Measurements from ENCODE around the gene CBFA2T3.
"Not testable (repeated sequence)": the region's sequence is repeated elsewhere in the genome, so short reads cannot be mapped to it uniquely, and the experiment has no call there.

The CBFA2T3 gene

GRCh38 chr16:88919936-88920335 lies 57.1 kb downstream of the CBFA2T3 start:
- Histone ChIP-seq H3K27ac (ENCODE audit: low read length) (no peak overlapping the region), H3K9me3 (ENCODE audit: control insufficient read depth, insufficient read depth, low read length) (no peaks in the 10 kb centered on the region), H3K4me1 (ENCODE audit: control insufficient read depth, insufficient read depth, low read length) (peaks cover 6% of the 10 kb centered on the region), H3K4me3 (ENCODE audit: low read length) (no peak overlapping the region), H3K36me3 (ENCODE audit: control insufficient read depth, insufficient read depth, low read length) (no peaks in the 10 kb centered on the region), H3K27me3 (ENCODE audit: control insufficient read depth, insufficient read depth, low read length) (no peaks in the 10 kb centered on the region)
- no peak for DNase-seq (ENCODE audit: low read depth, low spot score)
- WGBS (ENCODE audit: insufficient coverage, insufficient read length), result no CpG with 5 or more reads among the region's 12 CpGs

GRCh38 chr16:88918896-88919295 lies 58.1 kb downstream of the CBFA2T3 start:
- H3K4me1 ChIP-seq (ENCODE audit: control insufficient read depth, insufficient read depth, low read length); H3K4me3 ChIP-seq (ENCODE audit: low read length); DNase-seq (ENCODE audit: low read depth, low spot score); H3K9me3 ChIP-seq (ENCODE audit: control insufficient read depth, insufficient read depth, low read length); H3K27ac ChIP-seq (ENCODE audit: low read length); H3K36me3 ChIP-seq (ENCODE audit: control insufficient read depth, insufficient read depth, low read length); H3K27me3 ChIP-seq (ENCODE audit: control insufficient read depth, insufficient read depth, low read length): not testable (repeated sequence)
- no CpG with 5 or more reads among the region's 8 CpGs for WGBS (ENCODE audit: insufficient coverage, insufficient read length)

- Histone ChIP-seq H3K4me3 (ENCODE audit: low read length) (no peak overlapping the region), H3K27me3 (ENCODE audit: control insufficient read depth, insufficient read depth, low read length) (no peaks in the 10 kb centered on the region), H3K36me3 (ENCODE audit: control insufficient read depth, insufficient read depth, low read length) (no peaks in the 10 kb centered on the region), H3K27ac (ENCODE audit: low read length) (no peak overlapping the region), H3K9me3 (ENCODE audit: control insufficient read depth, insufficient read depth, low read length) (no peaks in the 10 kb centered on the region), H3K4me1 (ENCODE audit: control insufficient read depth, insufficient read depth, low read length) (peaks cover 1% of the 10 kb centered on the region; the same call in 1 of the 2 replicates)
- WGBS (ENCODE audit: insufficient coverage, insufficient read length), result no CpG with 5 or more reads among the region's 19 CpGs
- DNase-seq (ENCODE audit: low read depth, low spot score), result no peak
Measured at GRCh38 chr16:88917915-88918627, 58.9 kb downstream of the CBFA2T3 start.

- 100% methylated on average over 4 of the region's 30 CpGs for WGBS (ENCODE audit: insufficient coverage, insufficient read length)
Measured at GRCh38 chr16:88917146-88917914, 59.7 kb downstream of the CBFA2T3 start.

GRCh38 chr16:88915639-88916327 lies 61.2 kb downstream of the CBFA2T3 start:
- Histone ChIP-seq H3K9me3 (ENCODE audit: control insufficient read depth, insufficient read depth, low read length) (no peaks in the 10 kb centered on the region), H3K27ac (ENCODE audit: low read length) (no peak overlapping the region), H3K4me1 (ENCODE audit: control insufficient read depth, insufficient read depth, low read length) (peaks cover 1% of the 10 kb centered on the region; the same call in 1 of the 2 replicates), H3K4me3 (ENCODE audit: low read length) (no peak overlapping the region), H3K36me3 (ENCODE audit: control insufficient read depth, insufficient read depth, low read length) (no peaks in the 10 kb centered on the region; the same call in 1 of the 2 replicates), H3K27me3 (ENCODE audit: control insufficient read depth, insufficient read depth, low read length) (no peaks in the 10 kb centered on the region)
- no peak for DNase-seq (ENCODE audit: low read depth, low spot score)
- WGBS (ENCODE audit: insufficient coverage, insufficient read length), result no CpG with 5 or more reads among the region's 30 CpGs

More at GRCh38 chr16:88917146-88917914, 59.7 kb downstream of the CBFA2T3 start:
- Histone ChIP-seq H3K27me3 (ENCODE audit: control insufficient read depth, insufficient read depth, low read length) (no peaks in the 10 kb centered on the region), H3K4me1 (ENCODE audit: control insufficient read depth, insufficient read depth, low read length) (peaks cover 1% of the 10 kb centered on the region; the same call in 1 of the 2 replicates), H3K9me3 (ENCODE audit: control insufficient read depth, insufficient read depth, low read length) (no peaks in the 10 kb centered on the region), H3K36me3 (ENCODE audit: control insufficient read depth, insufficient read depth, low read length) (no peaks in the 10 kb centered on the region), H3K27ac (ENCODE audit: low read length) (no peak overlapping the region), H3K4me3 (ENCODE audit: low read length) (no peak overlapping the region)
- no peak for DNase-seq (ENCODE audit: low read depth, low spot score)

- Histone ChIP-seq H3K36me3 (ENCODE audit: control insufficient read depth, insufficient read depth, low read length) (no peaks in the 10 kb centered on the region; the same call in 1 of the 2 replicates), H3K27ac (ENCODE audit: low read length) (no peak overlapping the region), H3K4me1 (ENCODE audit: control insufficient read depth, insufficient read depth, low read length) (peaks cover 1% of the 10 kb centered on the region; the same call in 1 of the 2 replicates), H3K27me3 (ENCODE audit: control insufficient read depth, insufficient read depth, low read length) (no peaks in the 10 kb centered on the region), H3K9me3 (ENCODE audit: control insufficient read depth, insufficient read depth, low read length) (no peaks in the 10 kb centered on the region), H3K4me3 (ENCODE audit: low read length) (no peak overlapping the region)
- DNase-seq (ENCODE audit: low read depth, low spot score), result no peak
- WGBS (ENCODE audit: insufficient coverage, insufficient read length), result no CpG with 5 or more reads among the region's 20 CpGs
Measured at GRCh38 chr16:88914750-88915368, 62.1 kb downstream of the CBFA2T3 start.

- peaks cover 1% of the 10 kb centered on the region; the same call in 1 of the 2 replicates for H3K4me1 ChIP-seq (ENCODE audit: control insufficient read depth, insufficient read depth, low read length)
- H3K4me3 ChIP-seq (ENCODE audit: low read length), result no peak overlapping the region
- WGBS (ENCODE audit: insufficient coverage, insufficient read length), result no CpG with 5 or more reads among the region's 13 CpGs
- H3K27me3 ChIP-seq (ENCODE audit: control insufficient read depth, insufficient read depth, low read length), result no peaks in the 10 kb centered on the region
- DNase-seq (ENCODE audit: low read depth, low spot score), result no peak
- no peaks in the 10 kb centered on the region for H3K9me3 ChIP-seq (ENCODE audit: control insufficient read depth, insufficient read depth, low read length)
- H3K36me3 ChIP-seq (ENCODE audit: control insufficient read depth, insufficient read depth, low read length), result no peaks in the 10 kb centered on the region; the same call in 1 of the 2 replicates
- no peak overlapping the region for H3K27ac ChIP-seq (ENCODE audit: low read length)
Measured at GRCh38 chr16:88913870-88914269, 63.1 kb downstream of the CBFA2T3 start.

- Histone ChIP-seq H3K4me1 (ENCODE audit: control insufficient read depth, insufficient read depth, low read length) (peaks cover 1% of the 10 kb centered on the region; the same call in 1 of the 2 replicates), H3K4me3 (ENCODE audit: low read length) (no peak overlapping the region), H3K27ac (ENCODE audit: low read length) (no peak overlapping the region), H3K9me3 (ENCODE audit: control insufficient read depth, insufficient read depth, low read length) (no peaks in the 10 kb centered on the region), H3K27me3 (ENCODE audit: control insufficient read depth, insufficient read depth, low read length) (no peaks in the 10 kb centered on the region), H3K36me3 (ENCODE audit: control insufficient read depth, insufficient read depth, low read length) (no peaks in the 10 kb centered on the region; the same call in 1 of the 2 replicates)
- no peak for DNase-seq (ENCODE audit: low read depth, low spot score)
- WGBS (ENCODE audit: insufficient coverage, insufficient read length), result no CpG with 5 or more reads among the region's 16 CpGs
Measured at GRCh38 chr16:88913001-88913612, 63.9 kb downstream of the CBFA2T3 start.

GRCh38 chr16:88912556-88912955 lies 64.5 kb downstream of the CBFA2T3 start:
- H3K4me1 ChIP-seq (ENCODE audit: control insufficient read depth, insufficient read depth, low read length), result peaks cover 1% of the 10 kb centered on the region; the same call in 1 of the 2 replicates
- H3K27me3 ChIP-seq (ENCODE audit: control insufficient read depth, insufficient read depth, low read length), result no peaks in the 10 kb centered on the region
- H3K9me3 ChIP-seq (ENCODE audit: control insufficient read depth, insufficient read depth, low read length), result no peaks in the 10 kb centered on the region
- no peak for DNase-seq (ENCODE audit: low read depth, low spot score)
- no peak overlapping the region for H3K4me3 ChIP-seq (ENCODE audit: low read length)
- WGBS (ENCODE audit: insufficient coverage, insufficient read length), result no CpG with 5 or more reads among the region's 15 CpGs
- no peaks in the 10 kb centered on the region; the same call in 1 of the 2 replicates for H3K36me3 ChIP-seq (ENCODE audit: control insufficient read depth, insufficient read depth, low read length)
- no peak overlapping the region for H3K27ac ChIP-seq (ENCODE audit: low read length)

All from iPS DF 6.9 (cell line).